Neural progenitor cell (in vitro differentiated cells): ENCODE measurements around the gene SNX1.

ENCODE experiments used
- EZH2 ChIP-seq: fragments of 200-600 bp; sonication (generic); IDR thresholded peaks from 2 replicates; pipeline ENCODE4 v1.6.1; 2017; ENCODE audit warnings: antibody characterized with exemption, mild to moderate bottlenecking, moderate library complexity
- EZH2phosphoT487 ChIP-seq: fragments of 200-600 bp; sonication (generic); IDR thresholded peaks from 2 replicates; pipeline ENCODE4 v1.6.1; 2017; ENCODE audit warnings: antibody characterized with exemption
- TF ChIP-seq, protein P1 (sequence below): fragments of 200-600 bp; sonication (generic); IDR thresholded peaks from 2 replicates; pipeline ENCODE4 v1.5.1; 2017; ENCODE audit warnings: antibody characterized with exemption, mild to moderate bottlenecking

DNA sequence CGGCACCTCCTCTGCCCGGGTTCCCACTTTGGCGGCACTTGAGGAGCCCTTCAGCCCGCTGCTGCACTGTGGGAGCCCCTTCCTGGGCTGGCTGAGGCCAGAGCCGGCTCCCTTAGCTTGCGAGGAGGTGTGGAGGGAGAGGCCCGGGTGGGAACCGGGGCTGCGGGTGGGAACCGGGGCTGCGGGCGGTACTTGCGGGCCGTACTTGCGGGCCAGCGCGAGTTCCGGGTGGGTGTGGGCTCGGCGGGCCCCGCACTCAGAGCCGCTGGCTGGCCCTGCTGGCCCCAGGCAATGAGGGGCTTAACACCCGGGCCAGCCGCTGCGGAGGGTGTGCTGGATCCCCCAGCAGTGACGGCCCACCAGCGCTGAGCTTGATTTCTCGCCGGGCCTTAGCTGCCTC lies 35.1 kb upstream of the SNX1 start:
- TF ChIP-seq, protein P1, sequence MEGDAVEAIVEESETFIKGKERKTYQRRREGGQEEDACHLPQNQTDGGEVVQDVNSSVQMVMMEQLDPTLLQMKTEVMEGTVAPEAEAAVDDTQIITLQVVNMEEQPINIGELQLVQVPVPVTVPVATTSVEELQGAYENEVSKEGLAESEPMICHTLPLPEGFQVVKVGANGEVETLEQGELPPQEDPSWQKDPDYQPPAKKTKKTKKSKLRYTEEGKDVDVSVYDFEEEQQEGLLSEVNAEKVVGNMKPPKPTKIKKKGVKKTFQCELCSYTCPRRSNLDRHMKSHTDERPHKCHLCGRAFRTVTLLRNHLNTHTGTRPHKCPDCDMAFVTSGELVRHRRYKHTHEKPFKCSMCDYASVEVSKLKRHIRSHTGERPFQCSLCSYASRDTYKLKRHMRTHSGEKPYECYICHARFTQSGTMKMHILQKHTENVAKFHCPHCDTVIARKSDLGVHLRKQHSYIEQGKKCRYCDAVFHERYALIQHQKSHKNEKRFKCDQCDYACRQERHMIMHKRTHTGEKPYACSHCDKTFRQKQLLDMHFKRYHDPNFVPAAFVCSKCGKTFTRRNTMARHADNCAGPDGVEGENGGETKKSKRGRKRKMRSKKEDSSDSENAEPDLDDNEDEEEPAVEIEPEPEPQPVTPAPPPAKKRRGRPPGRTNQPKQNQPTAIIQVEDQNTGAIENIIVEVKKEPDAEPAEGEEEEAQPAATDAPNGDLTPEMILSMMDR, result no peak
- TF ChIP-seq EZH2 (no peak), EZH2phosphoT487 (no peak)
